ENCODE data around the gene U2AF1L4.

DNA sequence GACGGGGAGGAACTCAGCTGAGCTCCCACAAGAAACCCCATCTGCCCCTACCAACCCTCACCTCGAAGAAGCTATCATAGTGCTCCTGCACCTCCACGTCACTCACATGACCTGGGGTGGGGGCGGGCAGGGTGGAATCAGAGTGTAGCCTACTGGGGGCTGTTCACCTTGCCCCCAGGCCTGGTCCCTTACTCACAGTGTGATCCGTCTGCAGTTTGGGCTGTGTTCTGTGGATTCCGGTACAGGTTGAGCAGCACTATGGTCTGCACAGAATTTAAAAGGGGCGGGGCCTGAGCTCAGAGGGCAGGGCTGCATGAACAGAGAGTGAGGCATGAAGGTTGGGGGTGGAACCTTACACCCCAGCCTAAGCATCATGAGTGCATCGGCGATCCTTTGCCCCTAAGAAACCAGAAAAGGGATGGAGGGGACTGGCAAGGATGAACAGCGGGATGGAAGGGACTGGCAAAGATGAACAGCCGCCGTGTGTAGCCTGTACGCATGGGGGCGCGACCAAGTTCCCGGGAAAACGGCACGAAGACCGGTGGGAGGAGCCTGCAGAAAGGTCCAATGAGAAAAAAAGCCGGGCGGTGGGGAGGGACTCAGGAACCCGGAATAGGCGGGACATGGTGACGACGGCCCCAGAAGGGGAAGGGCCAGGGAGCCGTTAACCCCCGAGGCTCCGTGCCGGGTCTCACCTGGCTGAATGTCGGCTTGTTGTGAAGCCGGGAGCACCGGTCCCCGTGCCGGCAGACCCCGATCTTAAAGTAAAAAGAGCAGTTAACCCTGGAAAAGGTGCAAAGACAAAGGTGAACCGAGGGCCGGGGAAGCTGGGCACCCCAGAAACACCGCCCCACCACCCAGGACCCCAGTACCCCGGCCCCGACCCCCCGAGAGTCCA lies 539 bp downstream of the U2AF1L4 start:
- no peak for TF ChIP-seq ZBTB7A (IDR thresholded peaks at IDR 0.05; ENCODE audit: low read depth)
- no peak; the same call in 1 of the 2 replicates for TF ChIP-seq CREB1 (IDR thresholded peaks at IDR 0.05; ENCODE audit: low read depth)
- TF ChIP-seq YY1 (IDR thresholded peaks at IDR 0.05; ENCODE audit: low read depth), result no peak
- TF ChIP-seq NFIC (IDR thresholded peaks at IDR 0.05), result no peak
- TF ChIP-seq RAD21 (IDR thresholded peaks at IDR 0.05; ENCODE audit: low read depth), result no peak
- no peak for TF ChIP-seq FOXM1 (IDR thresholded peaks at IDR 0.05; ENCODE audit: borderline replicate concordance, low read depth)
- TF ChIP-seq TAF1 (IDR thresholded peaks at IDR 0.05; ENCODE audit: low read depth), result no peak
- TF ChIP-seq CEBPB (IDR thresholded peaks at IDR 0.05), result no peak
